B cell (primary cell): ENCODE measurements around the gene IL34. TPM values are rescaled to one million over a fixed set of nuclear protein-coding genes. Genes with fewer than 3 reads are reported as not detected.

Experiments used
- ATAC-seq: fragments of 200-7000 bp; cut with Tn5 transposase; one replicate; pipeline ENCODE4 v1.10.0; 2021; ENCODE audit warnings: low read depth, mild to moderate bottlenecking, moderate number of reproducible peaks, moderate library complexity
- CTCF ChIA-PET: fragments of 350-600 bp; sonication (Branson Sonifier 250); formaldehyde crosslinking; loops from one replicate; lab custom pipeline; 2021; ENCODE audit warnings: antibody characterized with exemption, inconsistent platforms; lab: Charles Lee
- POLR2A ChIA-PET: fragments of 350-600 bp; sonication (Branson Sonifier 250); formaldehyde crosslinking; loops from one replicate; lab custom pipeline; 2021; ENCODE audit warnings: antibody characterized with exemption; lab: Charles Lee
- DNase-seq: peaks from one replicate; pipeline ENCODE4 v3.0.0; 2013
- H2AFZ ChIP-seq: 2 replicates; pipeline ENCODE4 v1.6.1; 2012; ENCODE audit warnings: mild to moderate bottlenecking, low read depth, low read length; ENCODE audit not compliant: insufficient read depth, poor library complexity, severe bottlenecking
- H3K27ac ChIP-seq, 2 donors: 1 replicate in 1 of 2; 2 replicates in 1 of 2; pipeline ENCODE4 v1.5.1; 2012 to 2013; ENCODE audit warnings: low read length in 2 of 2, mild to moderate bottlenecking in 2 of 2, moderate library complexity in 1 of 2
- H3K27me3 ChIP-seq, 4 experiments: fragments of 200-600 bp in 1 of 4; sonication (generic) in 1 of 4; replicated peaks in 1 of 4; 1 replicate in 2 of 4; 2 replicates in 2 of 4; pipeline versions ENCODE4 v1.6.1 to v1.7.0; 2013 to 2016; ENCODE audit warnings: low read length in 3 of 4, mild to moderate bottlenecking in 2 of 4, mixed read lengths in 1 of 4, moderate library complexity in 1 of 4; ENCODE audit not compliant: insufficient read depth in 4 of 4, control insufficient read depth in 3 of 4; ENCODE audit errors: control extremely low read depth in 1 of 4
- H3K36me3 ChIP-seq, 2 experiments: replicated peaks in 1 of 2; 1 replicate in 1 of 2; 2 replicates in 1 of 2; pipeline versions ENCODE4 v1.6.1 to v1.7.1; 2013; ENCODE audit warnings: low read length in 1 of 2; ENCODE audit not compliant: insufficient read depth in 2 of 2, control insufficient read depth in 1 of 2; ENCODE audit errors: control extremely low read depth in 1 of 2, extremely low read depth in 1 of 2
- H3K4me1 ChIP-seq, 2 donors: fragments of 200-600 bp in 1 of 2; sonication (generic) in 1 of 2; 1 replicate in 1 of 2; 2 replicates in 1 of 2; pipeline versions ENCODE4 v1.5.1 to v1.6.1; 2013 to 2017; ENCODE audit warnings: low read length in 2 of 2; ENCODE audit not compliant: control insufficient read depth in 2 of 2, insufficient read depth in 2 of 2
- H3K4me2 ChIP-seq: replicated peaks from 2 replicates; pipeline ENCODE3; 2012; ENCODE audit warnings: mild to moderate bottlenecking, low read depth, low read length; ENCODE audit not compliant: poor library complexity, severe bottlenecking
- H3K4me3 ChIP-seq, 5 experiments: fragments of 200-600 bp in 1 of 5; sonication (generic) in 1 of 5; 1 replicate in 3 of 5; 2 replicates in 2 of 5; pipeline versions ENCODE4 v1.5.1 to v1.7.0; 2011 to 2016; ENCODE audit warnings: low read length in 4 of 5, mild to moderate bottlenecking in 4 of 5, low read depth in 2 of 5, control low read depth in 1 of 5, moderate library complexity in 1 of 5; ENCODE audit not compliant: insufficient read depth in 1 of 5; ENCODE audit errors: control extremely low read depth in 1 of 5, extremely low read depth in 1 of 5
- H3K79me2 ChIP-seq: fragments of 200-600 bp; sonication (generic); one replicate; pipeline ENCODE4 v1.6.0; 2016; ENCODE audit warnings: low read length; ENCODE audit not compliant: control insufficient read depth, insufficient read depth
- H3K9ac ChIP-seq: fragments of 200-600 bp; sonication (generic); 2 replicates; pipeline ENCODE4 v1.6.1; 2017; ENCODE audit warnings: mild to moderate bottlenecking, low read length, moderate library complexity
- H3K9me3 ChIP-seq, 3 donors: one replicate each; pipeline versions ENCODE4 v1.6.1 to v1.7.1; 2013; ENCODE audit warnings: low read length in 2 of 3; ENCODE audit not compliant: control insufficient read depth in 2 of 3, insufficient read depth in 1 of 3; ENCODE audit errors: control extremely low read depth in 1 of 3
- H4K20me1 ChIP-seq: 2 replicates; pipeline ENCODE4 v1.6.0; 2012; ENCODE audit warnings: mild to moderate bottlenecking, low read length; ENCODE audit not compliant: insufficient read depth, control insufficient read depth, poor library complexity, severe bottlenecking
- H3K27ac Mint-ChIP-seq: one replicate; pipeline ENCODE4 v1.8.0; 2021; ENCODE audit warnings: mixed read lengths
- H3K27me3 Mint-ChIP-seq: one replicate; pipeline ENCODE4 v1.8.0; 2021; ENCODE audit warnings: mixed read lengths
- H3K4me1 Mint-ChIP-seq: one replicate; pipeline ENCODE4 v1.8.0; 2021; ENCODE audit warnings: mixed read lengths
- H3K4me3 Mint-ChIP-seq: one replicate; pipeline ENCODE4 v1.8.0; 2021; ENCODE audit warnings: mixed read lengths
- H3K9me3 Mint-ChIP-seq: one replicate; pipeline ENCODE4 v1.8.0; 2022; ENCODE audit warnings: mixed read lengths; ENCODE audit not compliant: insufficient read depth
- CTCF ChIP-seq: fragments of 200-600 bp; IDR thresholded peaks from one replicate; pipeline ENCODE4 v1.8.0; 2022; ENCODE audit warnings: antibody characterized with exemption, mild to moderate bottlenecking
- EZH2 ChIP-seq: IDR thresholded peaks from 2 replicates; pipeline ENCODE4 v1.6.1; 2012; ENCODE audit warnings: borderline replicate concordance, low read depth, mild to moderate bottlenecking, moderate library complexity, low read length; ENCODE audit not compliant: insufficient read depth, poor library complexity, severe bottlenecking
- WGBS: methylation state at CpG from one replicate; pipeline ENCODE4 v1.1.5; 2013; ENCODE audit warnings: missing lambda C conversion rate; ENCODE audit not compliant: insufficient coverage; 5-methylcytosine and 5-hydroxymethylcytosine counted together
- intact Hi-C: fragments of 100-400 bp; cut with micrococcal nuclease; formaldehyde crosslinking; loops from one replicate; pipeline ENCODE4 v1.10.0; 2022
- polyA plus RNA-seq: library from polyadenylated mRNA; depleted of rRNA; stranded (reverse); fragments of >200 nt; gene quantifications from 2 replicates; pipeline ENCODE4 v1.2.3, GENCODE V29; 2012
- total RNA-seq, 2 donors: library from RNA; stranded (reverse); fragments of 120-200 nt in 1 of 2; gene quantifications; 1 replicate in 1 of 2; 2 replicates in 1 of 2; pipeline versions ENCODE4 v1.2.3 to v1.2.4, GENCODE V29; 2013 to 2022

Gene IL34
- total and polyA plus RNA-seq, 2 donors (not counting 1 experiment from before 2014, with no cell fraction given), result 0.09 TPM; not detected in 1

GRCh38 chr16:70696355-70696754 lies 50.0 kb downstream of the IL34 start:
- DNase-seq (no peak), ATAC-seq (no peak)
- H3K9ac ChIP-seq, result no peak overlapping the region
- TF ChIP-seq EZH2, result no peak
- TF ChIP-seq CTCF, result no peak
- no peaks in the 10 kb centered on the region for H3K4me1 ChIP-seq
- no peak overlapping the region for H3K4me3 ChIP-seq
- Mint-ChIP-seq H3K27ac (no peak overlapping the region), H3K27me3 (no peaks in the 10 kb centered on the region), H3K4me1 (no peaks in the 10 kb centered on the region), H3K9me3 (no peaks in the 10 kb centered on the region), H3K4me3 (no peak overlapping the region)
- H3K27ac ChIP-seq, result no peak overlapping the region
- no peaks in the 10 kb centered on the region for H3K9me3 ChIP-seq
- CTCF ChIA-PET, result no interaction called here
- POLR2A ChIA-PET, result no interaction called here
- H2AFZ ChIP-seq, result no peak overlapping the region
- 97% methylated on average over 4 of the region's 8 CpGs for WGBS
- no peak overlapping the region for H3K4me2 ChIP-seq
- peaks cover 0 to 14% of the 10 kb centered on the region in 2 experiments for H3K36me3 ChIP-seq
- no peaks in the 10 kb centered on the region for H3K27me3 ChIP-seq
- H4K20me1 ChIP-seq, result peaks cover 4% of the 10 kb centered on the region
- H3K79me2 ChIP-seq, result no peaks in the 10 kb centered on the region
- intact Hi-C loops, result no loop called here

- Histone ChIP-seq H3K27ac (no peak overlapping the region), H3K4me3 (no peak overlapping the region), H3K79me2 (no peaks in the 10 kb centered on the region), H4K20me1 (peaks cover 8% of the 10 kb centered on the region), H3K4me2 (no peak overlapping the region), H3K27me3 (no peaks in the 10 kb centered on the region), H3K36me3 (peaks cover 0 to 14% of the 10 kb centered on the region in 2 experiments), H3K4me1 (no peaks in the 10 kb centered on the region), H2AFZ (no peak overlapping the region), H3K9ac (no peak overlapping the region), H3K9me3 (no peaks in the 10 kb centered on the region)
- Mint-ChIP-seq H3K27ac (no peak overlapping the region), H3K4me3 (no peak overlapping the region), H3K27me3 (no peaks in the 10 kb centered on the region), H3K9me3 (no peaks in the 10 kb centered on the region), H3K4me1 (no peaks in the 10 kb centered on the region)
- intact Hi-C loops, result no loop called here
- POLR2A ChIA-PET, result no interaction called here
- WGBS, result 25% methylated on average over 12 of the region's 19 CpGs
- DNase-seq, result no peak
- CTCF ChIA-PET, result no interaction called here
- no peak for ATAC-seq
- TF ChIP-seq CTCF (no peak), EZH2 (no peak)
Measured at GRCh38 chr16:70696952-70697593, 50.7 kb downstream of the IL34 start.
